Tibial nerve (tissue), 4 donors: ENCODE data around the gene ZNF33B.

Experiments used
- CTCF ChIP-seq, 5 experiments: fragments of 200-600 bp in 3 of 5; fragments of 450-650 bp in 2 of 5; sonication (generic) in 3 of 5; IDR thresholded peaks; one replicate each; pipeline ENCODE4 v1.5.1; 2016 to 2019; ENCODE audit warnings: antibody characterized with exemption in 5 of 5, mild to moderate bottlenecking in 3 of 5, moderate library complexity in 2 of 5
- EP300 ChIP-seq, 2 donors: sonication (generic); formaldehyde crosslinking; IDR thresholded peaks; one replicate each; pipeline ENCODE4 v1.6.1; 2017; ENCODE audit warnings: antibody characterized with exemption in 2 of 2, mild to moderate bottlenecking in 1 of 2
- POLR2A ChIP-seq, 2 donors: fragments of 450-650 bp; IDR thresholded peaks; one replicate each; pipeline ENCODE4 v1.6.1; 2017; ENCODE audit warnings: antibody characterized with exemption in 2 of 2, mild to moderate bottlenecking in 2 of 2, moderate library complexity in 2 of 2

GRCh38 chr10:42594246-42594650, 44.1 kb downstream of the ZNF33B start:
- TF ChIP-seq EP300 (IDR thresholded peaks at IDR 0.05) (no peak), CTCF (IDR thresholded peaks at IDR 0.05) (no peak), POLR2A (IDR thresholded peaks at IDR 0.05) (no peak)
